OCI-LY7 (cell line): ENCODE results near the gene MUC4.

ENCODE experiments used
- EZH2phosphoT487 ChIP-seq: fragments of 200-600 bp; sonication (generic); IDR thresholded peaks from 2 replicates; pipeline ENCODE4 v1.6.1; 2018; ENCODE audit warnings: low read depth, borderline replicate concordance, mild to moderate bottlenecking, mixed run types, antibody characterized with exemption, low read length, moderate library complexity, mixed read lengths
- TF ChIP-seq, protein P1 (sequence below): fragments of 200-600 bp; sonication (generic); conservative IDR thresholded peaks from 2 replicates; pipeline ENCODE4 v1.5.1; 2014; ENCODE audit warnings: mild to moderate bottlenecking, antibody characterized with exemption, low read length, moderate library complexity, mixed read lengths

DNA sequence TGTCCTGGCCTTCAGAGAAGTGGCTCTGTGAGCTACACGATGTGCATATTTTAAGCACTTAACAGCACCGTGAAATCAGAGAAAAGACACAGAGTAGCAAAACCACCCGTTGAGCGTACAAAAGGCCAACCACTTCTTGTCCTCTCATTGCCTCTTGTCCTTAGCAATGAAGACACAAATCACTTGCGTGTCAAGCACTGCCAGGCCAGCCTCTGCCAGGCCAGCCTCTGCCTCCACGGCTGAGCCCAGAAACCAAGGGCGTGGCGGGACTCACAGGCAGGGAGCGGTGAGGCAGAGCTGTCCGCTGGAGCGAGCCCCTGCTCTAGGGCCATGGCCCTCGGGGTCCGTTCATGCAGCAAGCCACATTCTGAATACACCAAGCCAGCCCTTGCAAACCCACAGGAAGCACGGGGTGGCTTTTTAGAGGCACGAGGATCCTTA, 4.0 kb downstream of the MUC4 start:
- TF ChIP-seq, protein P1, sequence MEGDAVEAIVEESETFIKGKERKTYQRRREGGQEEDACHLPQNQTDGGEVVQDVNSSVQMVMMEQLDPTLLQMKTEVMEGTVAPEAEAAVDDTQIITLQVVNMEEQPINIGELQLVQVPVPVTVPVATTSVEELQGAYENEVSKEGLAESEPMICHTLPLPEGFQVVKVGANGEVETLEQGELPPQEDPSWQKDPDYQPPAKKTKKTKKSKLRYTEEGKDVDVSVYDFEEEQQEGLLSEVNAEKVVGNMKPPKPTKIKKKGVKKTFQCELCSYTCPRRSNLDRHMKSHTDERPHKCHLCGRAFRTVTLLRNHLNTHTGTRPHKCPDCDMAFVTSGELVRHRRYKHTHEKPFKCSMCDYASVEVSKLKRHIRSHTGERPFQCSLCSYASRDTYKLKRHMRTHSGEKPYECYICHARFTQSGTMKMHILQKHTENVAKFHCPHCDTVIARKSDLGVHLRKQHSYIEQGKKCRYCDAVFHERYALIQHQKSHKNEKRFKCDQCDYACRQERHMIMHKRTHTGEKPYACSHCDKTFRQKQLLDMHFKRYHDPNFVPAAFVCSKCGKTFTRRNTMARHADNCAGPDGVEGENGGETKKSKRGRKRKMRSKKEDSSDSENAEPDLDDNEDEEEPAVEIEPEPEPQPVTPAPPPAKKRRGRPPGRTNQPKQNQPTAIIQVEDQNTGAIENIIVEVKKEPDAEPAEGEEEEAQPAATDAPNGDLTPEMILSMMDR, result no peak
- no peak for TF ChIP-seq EZH2phosphoT487
